Endothelial cell of umbilical vein (primary cell): ENCODE results near the gene FBXO38. TPM values are rescaled to one million over a fixed set of nuclear protein-coding genes. Genes with fewer than 3 reads are reported as not detected.
A peak's percentile ranks its signal among the peaks of the same experiment; 100 is the strongest.

Experiments used
- BruUV-seq: library from RNA; stranded (reverse); fragments of 400-500 nt; replicated peaks from 2 replicates; lab custom pipeline; 2021; lab: Mats Ljungman, UMichigan
- CTCF ChIA-PET: fragments of 300-600, 350-600 bp; sonication (Branson Sonifier 250); formaldehyde crosslinking; loops from one replicate; lab custom pipeline; 2021; ENCODE audit warnings: antibody characterized with exemption, inconsistent platforms; lab: Charles Lee
- POLR2A ChIA-PET: fragments of 300-600, 350-600 bp; sonication (Branson Sonifier 250); formaldehyde crosslinking; loops from one replicate; lab custom pipeline; 2021; ENCODE audit warnings: antibody characterized with exemption, inconsistent platforms; lab: Charles Lee
- DNase-seq: peaks from one replicate; pipeline ENCODE4 v3.0.0-alpha.2; 2011; ENCODE audit warnings: low read depth, low spot score
- FAIRE-seq: peaks from 2 replicates; lab custom pipeline; 2011; peaks lifted over from hg19 to GRCh38; lab: Jason Lieb, UNC
- H2AFZ ChIP-seq: 2 replicates; pipeline ENCODE4 v1.6.0; 2012; ENCODE audit warnings: low read depth, low read length, control low read depth, inconsistent platforms
- H3K27ac ChIP-seq: 2 replicates; pipeline ENCODE4 v1.5.1; 2011; ENCODE audit warnings: low read depth, mild to moderate bottlenecking, control low read depth, low read length, moderate library complexity; ENCODE audit not compliant: insufficient read depth
- H3K27me3 ChIP-seq, 2 experiments: 2 replicates each; pipeline versions ENCODE4 v1.6.0 to v1.6.1; 2011; ENCODE audit warnings: low read length in 2 of 2, mixed read lengths in 1 of 2; ENCODE audit not compliant: control insufficient read depth in 2 of 2, insufficient read depth in 2 of 2
- H3K36me3 ChIP-seq, 2 experiments: 2 replicates in 1 of 2; 3 replicates in 1 of 2; pipeline ENCODE4 v1.5.1; 2011; ENCODE audit warnings: low read length in 2 of 2, mild to moderate bottlenecking in 1 of 2, moderate library complexity in 1 of 2; ENCODE audit not compliant: control insufficient read depth in 2 of 2, insufficient read depth in 2 of 2; ENCODE audit errors: extremely low read depth in 1 of 2
- H3K4me1 ChIP-seq: 3 replicates; pipeline ENCODE4 v1.5.1; 2011; ENCODE audit warnings: mild to moderate bottlenecking, low read length; ENCODE audit not compliant: control insufficient read depth, insufficient read depth; ENCODE audit errors: extremely low read depth
- H3K4me2 ChIP-seq: 2 replicates; pipeline ENCODE4 v1.6.1; 2011; ENCODE audit warnings: low read length, control low read depth, mixed read lengths; ENCODE audit not compliant: insufficient read depth
- H3K4me3 ChIP-seq, 3 experiments: fragments of 200-600 bp in 1 of 3; sonication (generic), shearing (Covaris generic) in 1 of 3; replicated peaks in 1 of 3; 2 replicates each; pipeline ENCODE4 v1.5.1; 2011 to 2016; ENCODE audit warnings: control low read depth in 3 of 3, low read length in 3 of 3, mild to moderate bottlenecking in 2 of 3, inconsistent platforms in 1 of 3, low read depth in 1 of 3, moderate library complexity in 1 of 3; ENCODE audit not compliant: insufficient read depth in 1 of 3
- H3K79me2 ChIP-seq: 2 replicates; pipeline ENCODE4 v1.6.0; 2012; ENCODE audit warnings: low read length, inconsistent platforms; ENCODE audit not compliant: control insufficient read depth, insufficient read depth
- H3K9ac ChIP-seq: replicated peaks from 2 replicates; pipeline ENCODE3; 2011; ENCODE audit warnings: low read length, control low read depth; ENCODE audit not compliant: insufficient read depth; ENCODE audit errors: extremely low read depth
- H3K9me1 ChIP-seq: replicated peaks from 3 replicates; pipeline ENCODE4 v1.6.0; 2011; ENCODE audit warnings: mild to moderate bottlenecking, low read length; ENCODE audit not compliant: control insufficient read depth, insufficient read depth; ENCODE audit errors: extremely low read depth
- H3K9me3 ChIP-seq: replicated peaks from 2 replicates; pipeline ENCODE4 v1.5.1; 2012; ENCODE audit warnings: low read length, inconsistent platforms; ENCODE audit not compliant: control insufficient read depth, insufficient read depth
- H4K20me1 ChIP-seq: replicated peaks from 2 replicates; pipeline ENCODE3; 2011; ENCODE audit warnings: mild to moderate bottlenecking, low read length; ENCODE audit not compliant: control insufficient read depth, insufficient read depth; ENCODE audit errors: extremely low read depth
- CTCF ChIP-seq, 2 donors: IDR thresholded peaks; 1 replicate in 1 of 2; 2 replicates in 1 of 2; pipeline ENCODE4 v1.5.1; 2011; ENCODE audit warnings: low read length in 2 of 2, mild to moderate bottlenecking in 2 of 2, moderate library complexity in 2 of 2, control low read depth in 1 of 2, inconsistent platforms in 1 of 2, low read depth in 1 of 2; ENCODE audit not compliant: insufficient read depth in 1 of 2; ENCODE audit errors: extremely low read depth in 1 of 2
- EZH2 ChIP-seq: IDR thresholded peaks from 2 replicates; pipeline ENCODE4 v1.6.1; 2012; ENCODE audit warnings: borderline replicate concordance, low read depth, mild to moderate bottlenecking, moderate library complexity, low read length, inconsistent platforms; ENCODE audit not compliant: severe bottlenecking
- FOS ChIP-seq: IDR thresholded peaks from 2 replicates; pipeline ENCODE4 v1.6.1; 2011; ENCODE audit warnings: mild to moderate bottlenecking, low read length, moderate library complexity, borderline replicate concordance; ENCODE audit not compliant: insufficient read depth
- GATA2 ChIP-seq: IDR thresholded peaks from 2 replicates; pipeline ENCODE4 v1.7.0; 2011; ENCODE audit warnings: low read depth, mild to moderate bottlenecking, moderate library complexity, mixed read lengths, low read length; ENCODE audit not compliant: insufficient read length, insufficient read depth
- JUN ChIP-seq: IDR thresholded peaks from 2 replicates; pipeline ENCODE4 v1.6.1; 2011; ENCODE audit warnings: borderline replicate concordance, low read depth; ENCODE audit not compliant: insufficient read length, insufficient read depth
- MAX ChIP-seq: IDR thresholded peaks from 2 replicates; pipeline ENCODE4 v1.6.1; 2011; ENCODE audit not compliant: insufficient read depth, insufficient read length
- POLR2A ChIP-seq: IDR thresholded peaks from 2 replicates; pipeline ENCODE4 v1.6.1; 2012; ENCODE audit warnings: low read depth, mild to moderate bottlenecking, control low read depth, low read length
- POLR2AphosphoS5 ChIP-seq: IDR thresholded peaks from 2 replicates; pipeline ENCODE4 v1.6.1; 2012; ENCODE audit warnings: low read depth, mild to moderate bottlenecking, control low read depth, low read length, moderate library complexity; ENCODE audit not compliant: insufficient read depth
- dilution Hi-C: fragments of 300-500 bp; cut with MboI; formaldehyde crosslinking; loops from one replicate; pipeline ENCODE4 v1.15.0; 2019; ENCODE audit warnings: low sequenced_read_pairs; ENCODE audit not compliant: extremely low pct_ligation_motif_present
- intact Hi-C: fragments of 100-400 bp; cut with micrococcal nuclease; formaldehyde crosslinking; loops from one replicate; pipeline ENCODE4 v1.10.0; 2022
- polyA plus RNA-seq, 4 experiments: library from polyadenylated mRNA; depleted of rRNA in 3 of 4; stranded (reverse) in 3 of 4; unstranded in 1 of 4; fragments of >200 nt; gene quantifications; 2 replicates each; pipeline versions ENCODE4 v1.2.1 to v1.2.3, GENCODE V29; 2011 to 2012; ENCODE audit warnings: missing spikeins in 1 of 4
- total RNA-seq: library from RNA; stranded (reverse); gene quantifications from 2 replicates; pipeline ENCODE4 v1.2.3, GENCODE V29; 2021

The FBXO38 gene
- total and polyA plus RNA-seq, 2 donors (not counting 3 experiments of a cell fraction or from before 2014, with no cell fraction given), result 18.6 to 65.6 TPM

- Histone ChIP-seq H3K27ac (peak overlapping the region; percentile 97), H3K4me3 (peak overlapping the region; percentile 66 to 97 (median 69)), H3K9ac (peak overlapping the region; percentile 99), H3K79me2 (peaks cover 27% of the 10 kb centered on the region), H3K9me1 (no peaks in the 10 kb centered on the region), H3K4me2 (peak overlapping the region; percentile 99), H4K20me1 (no peaks in the 10 kb centered on the region), H2AFZ (peak overlapping the region; percentile 90), H3K27me3 (no peaks in the 10 kb centered on the region), H3K36me3 (no peaks in the 10 kb centered on the region), H3K9me3 (no peaks in the 10 kb centered on the region), H3K4me1 (peaks cover 55% of the 10 kb centered on the region)
- CTCF ChIA-PET, result interaction anchor here (0.9 to 1.2 kb wide), 4 partner anchors 9 to 348 kb away, joined by 3 to 5 read pairs (median 4); no protein-coding TSS in a partner anchor
- TSS peak; percentile 81 for BruUV-seq
- POLR2A ChIA-PET, result interaction anchor here (1.4 kb wide), 1 partner anchor 34 kb away, joined by 3 read pairs; no protein-coding TSS in a partner anchor
- DNase-seq (peak; percentile 60), FAIRE-seq (no peak)
- TF ChIP-seq FOS (no peak), POLR2A (peak; percentile 27)
- dilution Hi-C loops (no loop called here), intact Hi-C loops (loop anchor here (1.0 to 10.0 kb wide), 8 partner anchors 18 to 898 kb away; partner anchors contain the start of genes DPYSL3 and SH3TC2)
Measured at GRCh38 chr5:148382961-148383360, 797 bp upstream of the FBXO38 start.

GRCh38 chr5:148384380-148384737, 601 bp downstream of the FBXO38 start:
- TSS peak; percentile 62 for BruUV-seq
- FAIRE-seq, result no peak

More at GRCh38 chr5:148384380-148384737, 601 bp downstream of the FBXO38 start:
- Histone ChIP-seq H3K27ac (peak overlapping the region; percentile 97), H3K9me1 (no peaks in the 10 kb centered on the region), H3K9ac (peak overlapping the region; percentile 99), H4K20me1 (no peaks in the 10 kb centered on the region), H3K36me3 (no peaks in the 10 kb centered on the region), H3K27me3 (no peaks in the 10 kb centered on the region), H2AFZ (no peak overlapping the region), H3K9me3 (no peaks in the 10 kb centered on the region), H3K4me1 (peaks cover 52% of the 10 kb centered on the region), H3K79me2 (peaks cover 41% of the 10 kb centered on the region), H3K4me2 (peak overlapping the region; percentile 96), H3K4me3 (peak overlapping the region; percentile 66 to 97 (median 69))
- no peak for DNase-seq
- dilution Hi-C loops, result no loop called here
- ChIA-PET CTCF (interaction anchor here (1.0 to 1.5 kb wide), 3 partner anchors 9 to 17 kb away, joined by 5 to 9 read pairs (median 5); no protein-coding TSS in a partner anchor), POLR2A (interaction anchor here (0.5 to 1.0 kb wide), 2 partner anchors 14 to 17 kb away, joined by 3 to 6 read pairs; no protein-coding TSS in a partner anchor)
- intact Hi-C loops, result loop anchor here (5.0 to 10.0 kb wide), 5 partner anchors 492 to 900 kb away; partner anchors contain the start of genes DPYSL3 and SH3TC2
- no peak for TF ChIP-seq POLR2AphosphoS5
- no peak for TF ChIP-seq EZH2
- no peak for TF ChIP-seq GATA2
- TF ChIP-seq JUN, result no peak
- peak; percentile 22 for TF ChIP-seq POLR2A
- TF ChIP-seq FOS, result no peak
- TF ChIP-seq CTCF (IDR thresholded peaks at IDR 0.05; ENCODE audit: extremely low read depth in 1 of 2, insufficient read depth in 1 of 2, low read depth in 1 of 2, low read length in 2 of 2), result no peak
- no peak for TF ChIP-seq MAX
